Calu3 (cell line): Measurements from ENCODE around the gene ELF5. TPM values are rescaled to one million over a fixed set of nuclear protein-coding genes. Genes with fewer than 3 reads are reported as not detected.

Experiments
- BruUV-seq: library from RNA; stranded (reverse); fragments of 400-500 nt; replicated peaks from 2 replicates; lab custom pipeline; 2021; lab: Mats Ljungman, UMichigan
- CTCF ChIA-PET: fragments of 300-600 bp; sonication (Branson Sonifier 250); formaldehyde crosslinking; loops from one replicate; lab custom pipeline; 2022; ENCODE audit warnings: antibody characterized with exemption; lab: Charles Lee
- DNase-seq: peaks from one replicate; pipeline ENCODE4 v3.0.0; 2022
- H3K27ac Mint-ChIP-seq: one replicate; pipeline ENCODE4 v1.8.0; 2022; ENCODE audit warnings: mixed read lengths; ENCODE audit not compliant: unreplicated experiment
- H3K27me3 Mint-ChIP-seq: one replicate; pipeline ENCODE4 v1.8.0; 2022; ENCODE audit warnings: mixed read lengths; ENCODE audit not compliant: unreplicated experiment
- H3K36me3 Mint-ChIP-seq: one replicate; pipeline ENCODE4 v1.8.0; 2022; ENCODE audit warnings: mild to moderate bottlenecking, moderate library complexity, mixed read lengths; ENCODE audit not compliant: insufficient read depth, unreplicated experiment
- H3K4me1 Mint-ChIP-seq: one replicate; pipeline ENCODE4 v1.8.0; 2022; ENCODE audit warnings: mild to moderate bottlenecking, low read depth, mixed read lengths; ENCODE audit not compliant: unreplicated experiment
- H3K4me3 Mint-ChIP-seq: one replicate; pipeline ENCODE4 v1.8.0; 2022; ENCODE audit warnings: mild to moderate bottlenecking, low read depth, moderate library complexity, mixed read lengths; ENCODE audit not compliant: unreplicated experiment
- H3K9me3 Mint-ChIP-seq: one replicate; pipeline ENCODE4 v1.8.0; 2022; ENCODE audit warnings: low read depth, mixed read lengths; ENCODE audit not compliant: unreplicated experiment
- CTCF ChIP-seq: fragments of 200-600 bp; IDR thresholded peaks from one replicate; pipeline ENCODE4 v1.8.0; 2022; ENCODE audit warnings: antibody characterized with exemption; ENCODE audit not compliant: unreplicated experiment
- intact Hi-C: fragments of 100-400 bp; cut with micrococcal nuclease; formaldehyde crosslinking; loops from one replicate; pipeline ENCODE4 v1.10.0; 2022; ENCODE audit not compliant: unreplicated experiment
- total RNA-seq: library from RNA; stranded (reverse); gene quantifications from 2 replicates; pipeline ENCODE4 v1.2.3, GENCODE V29; 2022

Gene ELF5
- total RNA-seq, 1 experiment from 2014 or later = not detected

GRCh38 chr11:34449013-34449412, 64.6 kb downstream of the ELF5 start:
- Mint-ChIP-seq H3K4me1 (no peaks in the 10 kb centered on the region), H3K27me3 (no peaks in the 10 kb centered on the region), H3K9me3 (no peaks in the 10 kb centered on the region), H3K4me3 (no peak overlapping the region), H3K27ac (no peak overlapping the region), H3K36me3 (peaks cover 5% of the 10 kb centered on the region)
- DNase-seq = no peak
- TF ChIP-seq CTCF = no peak
- no TSS peak for BruUV-seq
- CTCF ChIA-PET = no interaction called here
- intact Hi-C loops = no loop called here

- BruUV-seq = no TSS peak
- DNase-seq = no peak
- no peaks in the 10 kb centered on the region for H3K27me3 Mint-ChIP-seq
- intact Hi-C loops = no loop called here
- H3K4me1 Mint-ChIP-seq = no peaks in the 10 kb centered on the region
- peaks cover 5% of the 10 kb centered on the region for H3K36me3 Mint-ChIP-seq
- CTCF ChIA-PET = no interaction called here
- H3K4me3 Mint-ChIP-seq = no peak overlapping the region
- no peaks in the 10 kb centered on the region for H3K9me3 Mint-ChIP-seq
- TF ChIP-seq CTCF = no peak
- no peak overlapping the region for H3K27ac Mint-ChIP-seq
Observed at GRCh38 chr11:34448223-34448994, 65.2 kb downstream of the ELF5 start.

- CTCF ChIA-PET = no interaction called here
- Mint-ChIP-seq H3K4me3 (no peak overlapping the region), H3K36me3 (peaks cover 4% of the 10 kb centered on the region), H3K27ac (no peak overlapping the region), H3K27me3 (no peaks in the 10 kb centered on the region), H3K9me3 (no peaks in the 10 kb centered on the region), H3K4me1 (no peaks in the 10 kb centered on the region)
- no TSS peak for BruUV-seq
- no peak for TF ChIP-seq CTCF
- intact Hi-C loops = no loop called here
- no peak for DNase-seq
Observed at GRCh38 chr11:34447044-34447443, 66.5 kb downstream of the ELF5 start.

GRCh38 chr11:34446386-34446785, 67.2 kb downstream of the ELF5 start:
- no TSS peak for BruUV-seq
- H3K4me1 Mint-ChIP-seq = no peaks in the 10 kb centered on the region
- no peaks in the 10 kb centered on the region for H3K9me3 Mint-ChIP-seq
- DNase-seq = no peak
- TF ChIP-seq CTCF = no peak
- no peak overlapping the region for H3K27ac Mint-ChIP-seq
- CTCF ChIA-PET = no interaction called here
- no peak overlapping the region for H3K4me3 Mint-ChIP-seq
- no peaks in the 10 kb centered on the region for H3K27me3 Mint-ChIP-seq
- H3K36me3 Mint-ChIP-seq = no peaks in the 10 kb centered on the region
- intact Hi-C loops = no loop called here
